Smooth muscle cell (in vitro differentiated cells): ENCODE data around the gene NGEF. TPM values are rescaled to one million over a fixed set of nuclear protein-coding genes. Genes with fewer than 3 reads are reported as not detected.

Experiments used
- DNase-seq: peaks from one replicate; lab custom pipeline; 2025; ENCODE audit not compliant: unreplicated experiment; lab: John Stamatoyannopoulos, UW
- H2AFZ ChIP-seq: fragments of 200-600 bp; sonication (generic); 2 replicates; pipeline ENCODE4 v1.6.0; 2016; ENCODE audit warnings: antibody characterized with exemption, low read depth, mild to moderate bottlenecking
- H3F3A ChIP-seq: fragments of 200-600 bp; sonication (generic); 2 replicates; pipeline ENCODE4 v1.6.0; 2017; ENCODE audit warnings: antibody characterized with exemption, low read depth
- H3K27ac ChIP-seq: fragments of 200-600 bp; sonication (generic); 2 replicates; pipeline ENCODE4 v1.5.1; 2016; ENCODE audit warnings: low read depth, mild to moderate bottlenecking
- H3K27me3 ChIP-seq: fragments of 200-600 bp; sonication (generic); 2 replicates; pipeline ENCODE4 v1.6.1; 2016; ENCODE audit warnings: low read depth, mild to moderate bottlenecking
- H3K36me3 ChIP-seq: fragments of 200-600 bp; sonication (generic); 2 replicates; pipeline ENCODE4 v1.5.1; 2016; ENCODE audit warnings: low read depth
- H3K4me1 ChIP-seq: fragments of 200-600 bp; sonication (generic); 2 replicates; pipeline ENCODE4 v1.5.1; 2016; ENCODE audit warnings: low read depth
- H3K4me2 ChIP-seq: fragments of 200-600 bp; sonication (generic); 2 replicates; pipeline ENCODE4 v1.6.0; 2016; ENCODE audit warnings: mild to moderate bottlenecking
- H3K4me3 ChIP-seq: fragments of 200-600 bp; sonication (generic); 2 replicates; pipeline ENCODE4 v1.5.1; 2016; ENCODE audit warnings: mild to moderate bottlenecking
- H3K79me2 ChIP-seq: fragments of 200-600 bp; sonication (generic); 2 replicates; pipeline ENCODE4 v1.6.0; 2016; ENCODE audit warnings: low read depth, mild to moderate bottlenecking
- H3K9ac ChIP-seq: fragments of 200-600 bp; sonication (generic); 2 replicates; pipeline ENCODE4 v1.6.0; 2016; ENCODE audit warnings: low read depth
- H3K9me3 ChIP-seq: fragments of 200-600 bp; sonication (generic); replicated peaks from 2 replicates; pipeline ENCODE4 v1.5.1; 2016; ENCODE audit warnings: low read depth
- H4K20me1 ChIP-seq: fragments of 200-600 bp; sonication (generic); 2 replicates; pipeline ENCODE4 v1.6.0; 2016; ENCODE audit warnings: low read depth
- WGBS: methylation state at CpG from one replicate; pipeline ENCODE4 v1.1.7; 2016; ENCODE audit warnings: low lambda C conversion rate; 5-methylcytosine and 5-hydroxymethylcytosine counted together
- polyA plus RNA-seq: library from polyadenylated mRNA; unstranded; fragments of >200 nt; fragmentation: Nextera tagmentation; extraction: Ambion mirVana; gene quantifications from 2 replicates; pipeline ENCODE4 v1.2.1, GENCODE V29; 2016
- total RNA-seq: library from RNA; depleted of rRNA; stranded (reverse); fragments of >200 nt; gene quantifications from 2 replicates; pipeline ENCODE4 v1.2.3, GENCODE V29; 2014
- TF ChIP-seq, protein P1 (sequence below): fragments of 200-600 bp; sonication (generic); IDR thresholded peaks from 2 replicates; pipeline ENCODE4 v1.5.1; 2017; ENCODE audit warnings: borderline replicate concordance, mild to moderate bottlenecking, antibody characterized with exemption; ENCODE audit not compliant: insufficient read depth, poor library complexity, severe bottlenecking

The NGEF gene
- total and polyA plus RNA-seq, 2 experiments from 2014 or later, result 0.09 TPM; not detected in 1

DNA sequence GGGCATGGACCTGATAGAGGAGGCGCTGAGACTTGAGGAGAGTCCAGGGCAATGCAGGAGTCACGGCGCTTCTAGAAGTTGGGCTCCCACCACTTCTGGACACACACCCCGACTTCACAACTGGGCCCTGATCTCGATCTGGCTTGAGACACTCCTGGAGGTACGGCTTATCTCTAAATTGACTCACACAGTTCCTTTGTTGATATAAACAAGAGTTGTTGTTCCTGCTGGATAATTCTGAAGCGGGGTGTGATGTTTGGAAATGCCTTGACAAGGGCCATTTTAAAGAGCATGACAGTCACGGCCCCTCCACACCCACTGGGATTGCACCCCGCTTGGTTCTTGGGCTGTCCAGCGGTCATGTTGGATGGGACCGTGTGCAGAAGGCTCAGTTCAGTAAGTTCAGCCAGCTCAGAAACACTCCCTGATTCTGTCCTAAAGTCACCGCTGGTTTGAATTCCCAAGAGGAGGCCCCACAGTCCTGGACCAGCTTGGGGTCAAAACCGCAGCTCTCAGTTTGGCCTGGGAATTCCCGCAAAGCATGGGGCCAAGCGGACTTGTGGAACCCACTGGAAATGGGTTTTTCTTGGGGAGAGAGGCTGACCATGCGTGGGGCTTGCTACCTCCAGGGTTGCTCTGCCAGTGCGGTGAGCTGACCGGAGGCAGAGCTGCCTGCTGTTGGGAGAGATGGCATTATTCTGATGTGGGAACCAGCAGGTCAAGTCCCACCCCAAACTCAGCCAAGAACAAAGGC lies 10.1 kb upstream of the NGEF start:
- no peak for DNase-seq
- 94% methylated on average over 18 of the region's 18 CpGs for WGBS
- Histone ChIP-seq H3K4me3 (no peak overlapping the region), H3K4me2 (no peak overlapping the region), H3K4me1 (no peaks in the 10 kb centered on the region), H3K27me3 (no peaks in the 10 kb centered on the region), H3K27ac (no peak overlapping the region), H3K9me3 (no peaks in the 10 kb centered on the region), H3K9ac (no peak overlapping the region), H4K20me1 (no peaks in the 10 kb centered on the region), H3K79me2 (no peaks in the 10 kb centered on the region), H2AFZ (no peak overlapping the region), H3K36me3 (no peaks in the 10 kb centered on the region), H3F3A (no peaks in the 10 kb centered on the region)
- TF ChIP-seq, protein P1, sequence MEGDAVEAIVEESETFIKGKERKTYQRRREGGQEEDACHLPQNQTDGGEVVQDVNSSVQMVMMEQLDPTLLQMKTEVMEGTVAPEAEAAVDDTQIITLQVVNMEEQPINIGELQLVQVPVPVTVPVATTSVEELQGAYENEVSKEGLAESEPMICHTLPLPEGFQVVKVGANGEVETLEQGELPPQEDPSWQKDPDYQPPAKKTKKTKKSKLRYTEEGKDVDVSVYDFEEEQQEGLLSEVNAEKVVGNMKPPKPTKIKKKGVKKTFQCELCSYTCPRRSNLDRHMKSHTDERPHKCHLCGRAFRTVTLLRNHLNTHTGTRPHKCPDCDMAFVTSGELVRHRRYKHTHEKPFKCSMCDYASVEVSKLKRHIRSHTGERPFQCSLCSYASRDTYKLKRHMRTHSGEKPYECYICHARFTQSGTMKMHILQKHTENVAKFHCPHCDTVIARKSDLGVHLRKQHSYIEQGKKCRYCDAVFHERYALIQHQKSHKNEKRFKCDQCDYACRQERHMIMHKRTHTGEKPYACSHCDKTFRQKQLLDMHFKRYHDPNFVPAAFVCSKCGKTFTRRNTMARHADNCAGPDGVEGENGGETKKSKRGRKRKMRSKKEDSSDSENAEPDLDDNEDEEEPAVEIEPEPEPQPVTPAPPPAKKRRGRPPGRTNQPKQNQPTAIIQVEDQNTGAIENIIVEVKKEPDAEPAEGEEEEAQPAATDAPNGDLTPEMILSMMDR, result no peak

- H3K4me3 ChIP-seq, result no peak overlapping the region
- H3F3A ChIP-seq, result no peaks in the 10 kb centered on the region
- 74% methylated on average over 8 of the region's 8 CpGs for WGBS
- no peaks in the 10 kb centered on the region for H3K4me1 ChIP-seq
- no peak overlapping the region for H3K4me2 ChIP-seq
- no peaks in the 10 kb centered on the region for H3K36me3 ChIP-seq
- no peak overlapping the region for H3K9ac ChIP-seq
- TF ChIP-seq, protein P1, result no peak
- H4K20me1 ChIP-seq, result no peaks in the 10 kb centered on the region
- H3K27me3 ChIP-seq, result no peaks in the 10 kb centered on the region
- no peaks in the 10 kb centered on the region for H3K79me2 ChIP-seq
- DNase-seq, result no peak
- peak overlapping the region; percentile 15 for H3K27ac ChIP-seq
- no peak overlapping the region for H2AFZ ChIP-seq
- H3K9me3 ChIP-seq, result no peaks in the 10 kb centered on the region
Observed at GRCh38 chr2:233022561-233022960, 9.5 kb upstream of the NGEF start.

- WGBS, result 65% methylated on average over 8 of the region's 8 CpGs
Observed at GRCh38 chr2:233021771-233022170, 8.7 kb upstream of the NGEF start.

More at GRCh38 chr2:233021771-233022170, 8.7 kb upstream of the NGEF start:
- Histone ChIP-seq H3K4me2 (no peak overlapping the region), H3K79me2 (no peaks in the 10 kb centered on the region), H4K20me1 (no peaks in the 10 kb centered on the region), H3F3A (no peaks in the 10 kb centered on the region), H3K4me1 (no peaks in the 10 kb centered on the region), H3K27me3 (no peaks in the 10 kb centered on the region), H3K9ac (no peak overlapping the region), H3K36me3 (no peaks in the 10 kb centered on the region), H2AFZ (no peak overlapping the region), H3K4me3 (no peak overlapping the region), H3K9me3 (no peaks in the 10 kb centered on the region), H3K27ac (no peak overlapping the region)
- TF ChIP-seq, protein P1, result no peak
- no peak for DNase-seq
